ENCODE measurements around the gene FCRL3. TPM values are rescaled to one million over a fixed set of nuclear protein-coding genes. Genes with fewer than 3 reads are reported as not detected.

Gene FCRL3
- total RNA-seq, 1 experiment from 2014 or later, result not detected

- Histone ChIP-seq H3K27ac (no peak overlapping the region), H3K36me3 (no peaks in the 10 kb centered on the region), H3K27me3 (replicated peaks) (0 out of 2 replicates have a peak, but pooled peaks cover under 1% of the 10 kb centered on the region), H3K4me3 (no peak overlapping the region), H3K9me3 (replicated peaks) (no peaks in the 10 kb centered on the region), H3K4me1 (replicated peaks) (no peaks in the 10 kb centered on the region)
- no peak for DNase-seq (ENCODE audit: low read depth in 1 of 2, low spot score in 2 of 2)
Measured at GRCh38 chr1:157703981-157704380, 3.4 kb upstream of the FCRL3 start.

GRCh38 chr1:157702308-157702825 lies 1.8 kb upstream of the FCRL3 start:
- no peaks in the 10 kb centered on the region for H3K9me3 ChIP-seq (replicated peaks)
- H3K4me3 ChIP-seq, result no peak overlapping the region
- no peak overlapping the region for H3K27ac ChIP-seq
- no peaks in the 10 kb centered on the region for H3K36me3 ChIP-seq
- DNase-seq (ENCODE audit: low read depth in 1 of 2, low spot score in 2 of 2), result no peak
- 0 out of 2 replicates have a peak, but pooled peaks cover 3% of the 10 kb centered on the region for H3K27me3 ChIP-seq (replicated peaks)
- H3K4me1 ChIP-seq (replicated peaks), result no peaks in the 10 kb centered on the region

- no peaks in the 10 kb centered on the region for H3K4me1 ChIP-seq (replicated peaks)
- H3K9me3 ChIP-seq (replicated peaks), result no peaks in the 10 kb centered on the region
- H3K4me3 ChIP-seq, result no peak overlapping the region
- no peak overlapping the region for H3K27ac ChIP-seq
- DNase-seq (ENCODE audit: low read depth in 1 of 2, low spot score in 2 of 2), result no peak
- no peaks in the 10 kb centered on the region for H3K36me3 ChIP-seq
- H3K27me3 ChIP-seq (replicated peaks), result 0 out of 2 replicates have a peak, but pooled peaks cover 3% of the 10 kb centered on the region
Measured at GRCh38 chr1:157700305-157700704, 264 bp downstream of the FCRL3 start.

- no peak overlapping the region for H3K27ac ChIP-seq
- DNase-seq (ENCODE audit: low read depth in 1 of 2, low spot score in 2 of 2), result no peak
- no peak overlapping the region for H3K4me3 ChIP-seq
- 0 out of 2 replicates have a peak, but pooled peaks cover 3% of the 10 kb centered on the region for H3K27me3 ChIP-seq (replicated peaks)
- no peaks in the 10 kb centered on the region for H3K36me3 ChIP-seq
- H3K4me1 ChIP-seq (replicated peaks), result no peaks in the 10 kb centered on the region
- no peaks in the 10 kb centered on the region for H3K9me3 ChIP-seq (replicated peaks)
Measured at GRCh38 chr1:157697781-157698569, 2.6 kb downstream of the FCRL3 start.

GRCh38 chr1:157696966-157697628 lies 3.5 kb downstream of the FCRL3 start:
- Histone ChIP-seq H3K9me3 (replicated peaks) (no peaks in the 10 kb centered on the region), H3K4me1 (replicated peaks) (no peaks in the 10 kb centered on the region), H3K36me3 (no peaks in the 10 kb centered on the region), H3K27ac (no peak overlapping the region), H3K4me3 (no peak overlapping the region), H3K27me3 (replicated peaks) (0 out of 2 replicates have a peak, but pooled peaks cover 3% of the 10 kb centered on the region)
- no peak for DNase-seq (ENCODE audit: low read depth in 1 of 2, low spot score in 2 of 2)

GRCh38 chr1:157695417-157695816 lies 5.2 kb downstream of the FCRL3 start:
- no peak overlapping the region for H3K27ac ChIP-seq
- no peaks in the 10 kb centered on the region for H3K36me3 ChIP-seq
- no peak for DNase-seq (ENCODE audit: low read depth in 1 of 2, low spot score in 2 of 2)

GRCh38 chr1:157691285-157691920 lies 9.2 kb downstream of the FCRL3 start:
- Histone ChIP-seq H3K9me3 (replicated peaks) (no peaks in the 10 kb centered on the region), H3K4me1 (replicated peaks) (no peaks in the 10 kb centered on the region), H3K36me3 (no peaks in the 10 kb centered on the region), H3K27me3 (replicated peaks) (no peaks in the 10 kb centered on the region), H3K4me3 (no peak overlapping the region), H3K27ac (no peak overlapping the region)
- DNase-seq (ENCODE audit: low read depth in 1 of 2, low spot score in 2 of 2), result no peak

More at GRCh38 chr1:157695417-157695816, 5.2 kb downstream of the FCRL3 start:
- Histone ChIP-seq H3K27me3 (replicated peaks) (0 out of 2 replicates have a peak, but pooled peaks cover 3% of the 10 kb centered on the region), H3K9me3 (replicated peaks) (no peaks in the 10 kb centered on the region), H3K4me1 (replicated peaks) (no peaks in the 10 kb centered on the region), H3K4me3 (no peak overlapping the region)

- Histone ChIP-seq H3K27me3 (replicated peaks) (no peaks in the 10 kb centered on the region), H3K27ac (no peak overlapping the region), H3K36me3 (no peaks in the 10 kb centered on the region), H3K9me3 (replicated peaks) (no peaks in the 10 kb centered on the region), H3K4me1 (replicated peaks) (no peaks in the 10 kb centered on the region), H3K4me3 (no peak overlapping the region)
- no peak for DNase-seq (ENCODE audit: low read depth in 1 of 2, low spot score in 2 of 2)
Measured at GRCh38 chr1:157682710-157683437, 17.7 kb downstream of the FCRL3 start.

- Histone ChIP-seq H3K27me3 (replicated peaks) (no peaks in the 10 kb centered on the region), H3K9me3 (replicated peaks) (no peaks in the 10 kb centered on the region), H3K4me3 (no peak overlapping the region), H3K27ac (no peak overlapping the region), H3K4me1 (replicated peaks) (no peaks in the 10 kb centered on the region), H3K36me3 (no peaks in the 10 kb centered on the region)
- no peak for DNase-seq (ENCODE audit: low read depth in 1 of 2, low spot score in 2 of 2)
Measured at GRCh38 chr1:157678721-157679120, 21.8 kb downstream of the FCRL3 start.

GRCh38 chr1:157673008-157673407 lies 27.6 kb downstream of the FCRL3 start:
- no peak overlapping the region for H3K27ac ChIP-seq
- no peak for DNase-seq (ENCODE audit: low read depth in 1 of 2, low spot score in 2 of 2)
- no peaks in the 10 kb centered on the region for H3K4me1 ChIP-seq (replicated peaks)
- no peak overlapping the region for H3K4me3 ChIP-seq
- no peaks in the 10 kb centered on the region for H3K9me3 ChIP-seq (replicated peaks)
- H3K27me3 ChIP-seq (replicated peaks), result no peaks in the 10 kb centered on the region
- no peaks in the 10 kb centered on the region for H3K36me3 ChIP-seq

- Histone ChIP-seq H3K9me3 (replicated peaks) (no peaks in the 10 kb centered on the region), H3K4me3 (no peak overlapping the region), H3K4me1 (replicated peaks) (no peaks in the 10 kb centered on the region), H3K36me3 (no peaks in the 10 kb centered on the region), H3K27ac (no peak overlapping the region), H3K27me3 (replicated peaks) (no peaks in the 10 kb centered on the region)
- DNase-seq (ENCODE audit: low read depth in 1 of 2, low spot score in 2 of 2), result no peak
Measured at GRCh38 chr1:157671895-157672294, 28.7 kb downstream of the FCRL3 start.

- H3K27me3 ChIP-seq (replicated peaks), result 0 out of 2 replicates have a peak, but pooled peaks cover 2% of the 10 kb centered on the region
- H3K36me3 ChIP-seq, result no peaks in the 10 kb centered on the region
- no peak overlapping the region for H3K27ac ChIP-seq
- no peak for DNase-seq (ENCODE audit: low read depth in 1 of 2, low spot score in 2 of 2)
- H3K4me1 ChIP-seq (replicated peaks), result no peaks in the 10 kb centered on the region
- H3K9me3 ChIP-seq (replicated peaks), result no peaks in the 10 kb centered on the region
- H3K4me3 ChIP-seq, result no peak overlapping the region
Measured at GRCh38 chr1:157659576-157660247, 40.9 kb downstream of the FCRL3 start.

- Histone ChIP-seq H3K4me1 (replicated peaks) (no peaks in the 10 kb centered on the region), H3K9me3 (replicated peaks) (no peaks in the 10 kb centered on the region), H3K27ac (no peak overlapping the region), H3K36me3 (no peaks in the 10 kb centered on the region), H3K4me3 (no peak overlapping the region), H3K27me3 (replicated peaks) (no peaks in the 10 kb centered on the region; the same call in 1 of the 2 replicates)
- no peak for DNase-seq (ENCODE audit: low read depth in 1 of 2, low spot score in 2 of 2)
Measured at GRCh38 chr1:157658571-157658970, 42.0 kb downstream of the FCRL3 start.
